Left ventricle myocardium inferior (tissue), 1 donor: ENCODE measurements around the gene HEXIM1. TPM values are rescaled to one million over a fixed set of nuclear protein-coding genes. Genes with fewer than 3 reads are reported as not detected.

Experiments
- DNase-seq: peaks from one replicate; pipeline ENCODE4 v3.0.0-alpha.2; 2020
- H3K27ac ChIP-seq: fragments of 200-600 bp; replicated peaks from 2 replicates; pipeline ENCODE4 v1.8.0; 2021
- H3K27me3 ChIP-seq: fragments of 200-600 bp; 2 replicates; pipeline ENCODE4 v1.8.0; 2021; ENCODE audit warnings: low read depth
- H3K36me3 ChIP-seq: fragments of 200-600 bp; 2 replicates; pipeline ENCODE4 v1.8.0; 2021
- H3K4me1 ChIP-seq: fragments of 200-600 bp; 2 replicates; pipeline ENCODE4 v1.8.0; 2021
- H3K4me3 ChIP-seq: fragments of 200-600 bp; 2 replicates; pipeline ENCODE4 v1.8.0; 2021; ENCODE audit warnings: mild to moderate bottlenecking, moderate library complexity
- H3K9me3 ChIP-seq: fragments of 200-600 bp; replicated peaks from 2 replicates; pipeline ENCODE4 v1.8.0; 2021
- intact Hi-C: fragments of 100-400 bp; cut with micrococcal nuclease; formaldehyde crosslinking; loops from one replicate; pipeline ENCODE4 v1.11.0; 2022
- total RNA-seq: library from RNA; stranded (reverse); fragmentation: NEBNext Ultra II Directional; extraction: Animal tissue kit (Norgen Biotek cat#: 25700); gene quantifications from one replicate; pipeline ENCODE4 v1.2.1, GENCODE V29; 2021
- TF ChIP-seq, protein P1 (sequence below): fragments of 200-600 bp; IDR thresholded peaks from 2 replicates; pipeline ENCODE4 v1.8.0; 2021; ENCODE audit warnings: antibody characterized with exemption, mild to moderate bottlenecking, borderline replicate concordance
- donor health status: DM: no; HTN: yes; CAD: no; lungs with severe emphysema.

The HEXIM1 gene
- total RNA-seq, 1 donor from 2014 or later: 28.8 TPM

DNA sequence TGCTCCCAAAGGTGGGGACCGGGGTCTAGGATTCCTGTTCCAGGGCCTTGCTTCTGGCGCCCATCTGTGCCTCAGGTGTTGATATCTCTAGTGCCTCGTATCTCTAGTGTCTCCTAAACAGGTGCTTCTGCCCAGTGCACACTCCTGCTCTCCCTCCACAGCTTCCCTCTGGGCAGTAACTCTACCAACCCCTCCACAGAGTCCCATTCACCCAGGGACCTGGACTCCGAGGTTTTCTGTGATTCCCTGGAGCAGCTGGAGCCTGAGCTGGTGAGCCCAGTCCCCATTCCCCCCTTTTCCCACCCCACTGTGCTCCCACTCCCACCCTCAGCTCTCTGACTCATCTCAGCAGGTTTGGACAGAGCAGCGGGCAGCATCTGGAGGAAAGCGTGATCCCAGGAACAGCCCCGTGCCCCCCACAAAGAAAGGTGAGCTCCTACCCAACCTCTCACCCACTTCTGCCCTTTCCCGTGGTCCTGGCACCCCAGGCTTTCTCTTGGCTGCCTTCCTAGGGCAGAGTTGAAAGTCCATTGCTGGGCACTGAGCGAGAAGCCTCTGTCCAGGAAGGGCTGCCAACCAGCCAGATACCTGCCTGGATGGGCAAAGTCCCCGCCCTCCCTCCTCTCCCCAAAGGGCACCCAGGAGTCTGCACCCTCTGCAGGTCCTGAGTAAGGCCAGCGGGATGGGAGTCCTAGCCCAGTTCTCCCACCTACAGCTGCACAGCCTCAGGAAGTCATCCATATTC lies 10.5 kb upstream of the HEXIM1 start:
- Histone ChIP-seq H3K9me3 (no peaks in the 10 kb centered on the region), H3K4me3 (no peak overlapping the region), H3K36me3 (peaks cover 22% of the 10 kb centered on the region), H3K27me3 (no peaks in the 10 kb centered on the region), H3K4me1 (peaks cover 27% of the 10 kb centered on the region), H3K27ac (no peak overlapping the region)
- TF ChIP-seq, protein P1, sequence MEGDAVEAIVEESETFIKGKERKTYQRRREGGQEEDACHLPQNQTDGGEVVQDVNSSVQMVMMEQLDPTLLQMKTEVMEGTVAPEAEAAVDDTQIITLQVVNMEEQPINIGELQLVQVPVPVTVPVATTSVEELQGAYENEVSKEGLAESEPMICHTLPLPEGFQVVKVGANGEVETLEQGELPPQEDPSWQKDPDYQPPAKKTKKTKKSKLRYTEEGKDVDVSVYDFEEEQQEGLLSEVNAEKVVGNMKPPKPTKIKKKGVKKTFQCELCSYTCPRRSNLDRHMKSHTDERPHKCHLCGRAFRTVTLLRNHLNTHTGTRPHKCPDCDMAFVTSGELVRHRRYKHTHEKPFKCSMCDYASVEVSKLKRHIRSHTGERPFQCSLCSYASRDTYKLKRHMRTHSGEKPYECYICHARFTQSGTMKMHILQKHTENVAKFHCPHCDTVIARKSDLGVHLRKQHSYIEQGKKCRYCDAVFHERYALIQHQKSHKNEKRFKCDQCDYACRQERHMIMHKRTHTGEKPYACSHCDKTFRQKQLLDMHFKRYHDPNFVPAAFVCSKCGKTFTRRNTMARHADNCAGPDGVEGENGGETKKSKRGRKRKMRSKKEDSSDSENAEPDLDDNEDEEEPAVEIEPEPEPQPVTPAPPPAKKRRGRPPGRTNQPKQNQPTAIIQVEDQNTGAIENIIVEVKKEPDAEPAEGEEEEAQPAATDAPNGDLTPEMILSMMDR: no peak
- intact Hi-C loops: loop anchor here (5.0 kb wide), 1 partner anchor 60 kb away; no protein-coding TSS in a partner anchor
- DNase-seq: peak; percentile 12

DNA sequence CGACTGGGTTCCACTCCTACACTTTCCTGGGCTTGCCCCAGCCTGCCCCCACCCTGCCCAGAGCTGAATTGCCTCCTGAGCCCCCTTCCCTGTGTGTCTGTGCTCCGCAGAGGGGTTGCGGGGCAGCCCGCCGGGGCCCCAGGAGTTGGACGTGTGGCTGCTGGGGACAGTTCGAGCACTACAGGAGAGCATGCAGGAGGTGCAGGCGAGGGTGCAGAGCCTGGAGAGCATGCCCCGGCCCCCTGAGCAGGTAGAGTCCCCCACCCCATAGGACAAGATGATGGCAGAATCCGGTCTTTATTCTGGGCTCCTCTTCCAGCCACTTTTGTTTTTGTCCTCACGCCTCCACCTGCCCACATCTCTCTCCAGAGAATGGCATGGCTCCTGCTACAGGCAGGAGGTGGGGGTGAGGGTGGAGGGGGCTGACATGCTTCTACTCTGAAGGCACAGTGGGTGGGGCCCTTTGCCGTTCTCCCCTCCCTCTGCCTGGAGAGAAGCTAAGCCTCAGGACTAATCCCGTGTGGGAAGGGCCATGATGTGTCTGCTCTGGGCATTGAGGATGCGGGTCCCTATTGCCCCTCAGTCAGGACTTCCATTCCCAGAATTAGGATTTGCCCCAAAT lies 9.3 kb upstream of the HEXIM1 start:
- TF ChIP-seq, protein P1: no peak
- H3K36me3 ChIP-seq: peaks cover 22% of the 10 kb centered on the region
- H3K4me1 ChIP-seq: peaks cover 32% of the 10 kb centered on the region
- H3K27me3 ChIP-seq: no peaks in the 10 kb centered on the region
- intact Hi-C loops: loop anchor here (5.0 kb wide), 1 partner anchor 58 kb away; no protein-coding TSS in a partner anchor
- H3K9me3 ChIP-seq: no peaks in the 10 kb centered on the region
- no peak overlapping the region for H3K27ac ChIP-seq
- peak; percentile 13 for DNase-seq
- no peak overlapping the region for H3K4me3 ChIP-seq

DNA sequence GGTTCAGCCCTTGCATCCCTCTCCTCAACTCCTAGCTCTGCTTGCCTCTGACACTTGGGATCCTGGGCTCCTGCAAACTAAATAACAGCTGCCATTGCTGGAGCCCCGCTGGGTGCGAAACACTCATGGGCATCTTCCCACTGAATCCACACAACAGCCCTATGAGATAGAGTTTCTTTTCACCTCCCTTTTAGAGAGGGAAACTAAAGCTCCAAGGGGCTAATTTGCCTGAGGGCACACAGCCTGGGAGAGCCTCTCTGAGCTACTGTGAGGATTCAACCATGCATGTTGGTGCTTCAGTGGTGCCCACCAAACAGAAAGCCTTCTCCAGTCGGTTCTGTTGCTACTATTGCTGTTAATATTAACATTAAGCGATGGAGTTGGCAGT lies 8.7 kb upstream of the HEXIM1 start:
- Histone ChIP-seq H3K4me3 (no peak overlapping the region), H3K4me1 (peaks cover 37% of the 10 kb centered on the region), H3K36me3 (peaks cover 22% of the 10 kb centered on the region), H3K27me3 (no peaks in the 10 kb centered on the region), H3K9me3 (no peaks in the 10 kb centered on the region), H3K27ac (no peak overlapping the region)
- DNase-seq: no peak
- intact Hi-C loops: loop anchor here (5.0 kb wide), 1 partner anchor 58 kb away; no protein-coding TSS in a partner anchor
- TF ChIP-seq, protein P1: no peak

DNA sequence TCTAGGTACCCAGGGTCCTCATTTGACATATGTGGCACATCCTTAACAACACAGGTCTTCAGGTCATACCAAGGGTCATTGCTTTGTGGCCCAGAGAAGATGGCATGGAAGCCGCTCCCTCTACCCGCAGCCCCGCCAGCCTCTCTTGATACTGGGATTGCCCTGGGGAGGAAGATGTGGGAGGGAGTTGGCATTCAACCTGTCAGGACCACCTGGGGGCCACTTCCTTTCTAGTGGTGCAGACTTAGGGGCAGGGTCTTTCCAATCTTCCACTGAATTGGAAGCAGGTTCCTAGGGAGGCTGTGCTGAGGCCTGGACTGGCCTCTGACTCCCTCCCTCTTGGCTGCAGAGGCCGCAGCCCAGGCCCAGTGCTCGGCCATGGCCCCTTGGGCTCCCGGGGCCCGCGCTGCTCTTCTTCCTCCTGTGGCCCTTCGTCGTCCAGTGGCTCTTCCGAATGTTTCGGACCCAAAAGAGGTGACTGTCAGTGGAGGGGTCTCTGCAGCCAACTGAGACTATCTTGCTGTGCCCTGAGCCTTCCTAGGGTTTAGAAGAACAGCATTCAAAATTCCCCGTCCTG lies 5.1 kb upstream of the HEXIM1 start:
- Histone ChIP-seq H3K9me3 (no peaks in the 10 kb centered on the region), H3K4me3 (peak overlapping the region; percentile 66), H3K27me3 (no peaks in the 10 kb centered on the region), H3K36me3 (peaks cover 14% of the 10 kb centered on the region), H3K27ac (peak overlapping the region; percentile 88), H3K4me1 (peaks cover 45% of the 10 kb centered on the region)
- TF ChIP-seq, protein P1: no peak
- peak; percentile 15 for DNase-seq
- intact Hi-C loops: no loop called here

DNA sequence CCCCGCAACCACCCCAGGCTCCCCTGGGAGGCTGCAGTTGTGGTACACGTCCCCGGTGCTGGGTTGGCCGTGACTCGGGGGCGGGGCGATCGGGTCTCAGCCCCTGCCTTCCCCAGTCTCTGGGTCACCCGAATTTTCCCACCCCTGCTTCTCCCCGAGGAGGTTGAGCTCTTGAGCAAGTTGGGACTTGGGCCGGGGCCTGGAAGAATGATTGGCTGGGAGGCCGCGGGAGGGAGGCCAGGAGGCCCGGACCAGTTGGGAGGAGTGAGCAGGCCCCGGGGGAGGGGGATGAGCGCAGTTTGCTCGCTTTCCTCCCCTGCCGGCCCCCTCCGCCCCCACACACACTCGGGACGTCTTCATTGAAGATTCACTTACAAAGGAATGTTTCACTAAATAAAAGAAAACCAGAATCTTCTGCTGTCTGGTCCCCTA lies 4.5 kb upstream of the HEXIM1 start:
- TF ChIP-seq, protein P1: no peak
- Histone ChIP-seq H3K4me1 (peaks cover 49% of the 10 kb centered on the region), H3K9me3 (no peaks in the 10 kb centered on the region), H3K4me3 (peak overlapping the region; percentile 66), H3K27me3 (no peaks in the 10 kb centered on the region), H3K36me3 (peaks cover 9% of the 10 kb centered on the region), H3K27ac (peak overlapping the region; percentile 88)
- intact Hi-C loops: no loop called here
- peak; percentile 92 for DNase-seq
